ENCODE data around the gene APLF. TPM values are rescaled to one million over a fixed set of nuclear protein-coding genes. Genes with fewer than 3 reads are reported as not detected.

The APLF gene
- total and polyA plus RNA-seq, 4 donors = 0.18 to 3.8 (median 1.0) TPM

- no peak for TF ChIP-seq YY1 (IDR thresholded peaks at IDR 0.05)
- TF ChIP-seq CTCF (IDR thresholded peaks at IDR 0.05; ENCODE audit: low read depth, low read length, missing input control) = no peak
- TF ChIP-seq HNF4A (conservative IDR thresholded peaks at IDR 0.05) = no peak
- TF ChIP-seq FOXA1 (IDR thresholded peaks at IDR 0.05) = no peak
- TF ChIP-seq ATF3 (IDR thresholded peaks at IDR 0.05) = no peak
- TF ChIP-seq SP1 (IDR thresholded peaks at IDR 0.05) = no peak
- no peak for TF ChIP-seq ZBTB33 (IDR thresholded peaks at IDR 0.05)
- no peak for TF ChIP-seq EGR1 (IDR thresholded peaks at IDR 0.05; ENCODE audit: low read depth in 2 of 2)
- no peak for TF ChIP-seq RAD21 (IDR thresholded peaks at IDR 0.05)
- TF ChIP-seq FOXA2 (IDR thresholded peaks at IDR 0.05) = no peak
- TF ChIP-seq MAX (IDR thresholded peaks at IDR 0.05) = no peak
- TF ChIP-seq HNF4G (IDR thresholded peaks at IDR 0.05) = no peak
- no peak for TF ChIP-seq RXRA (IDR thresholded peaks at IDR 0.05)
- TF ChIP-seq REST (IDR thresholded peaks at IDR 0.05) = no peak
- TF ChIP-seq NR2F2 (IDR thresholded peaks at IDR 0.05) = no peak
- no peak overlapping the region for H3K27ac ChIP-seq (ENCODE audit: low read depth in 1 of 2, low read length in 2 of 2)
- H3K36me3 ChIP-seq (ENCODE audit: control insufficient read depth in 4 of 4, insufficient read depth in 3 of 4, low read depth in 1 of 4, low read length in 3 of 4) = peaks cover 0 to 2% (median 0%) of the 10 kb centered on the region in 4 donors
These were observed 112.3 kb downstream of the APLF start for GRCh38 chr2:68579689-68580088.

GRCh38 chr2:68588589-68588988, 121.2 kb downstream of the APLF start:
- 55% methylated on average over 2 of the region's 2 CpGs for WGBS
- no peak for TF ChIP-seq MAX (IDR thresholded peaks at IDR 0.05)
- DNase-seq (ENCODE audit: low spot score) = no peak
- H3K27me3 ChIP-seq (ENCODE audit: control insufficient read depth in 4 of 4, insufficient read depth in 4 of 4, low read length in 3 of 4) = no peaks in the 10 kb centered on the region
- no peaks in the 10 kb centered on the region for H3K9me3 ChIP-seq (ENCODE audit: control insufficient read depth in 4 of 4, low read length in 3 of 4)
- no peaks in the 10 kb centered on the region for H3K36me3 ChIP-seq (ENCODE audit: control insufficient read depth in 4 of 4, insufficient read depth in 3 of 4, low read depth in 1 of 4, low read length in 3 of 4)
- no peak overlapping the region for H3K4me3 ChIP-seq (ENCODE audit: low read depth in 1 of 3, low read length in 3 of 3)
- peaks cover 0 to 5% (median 0%) of the 10 kb centered on the region in 4 donors for H3K4me1 ChIP-seq (ENCODE audit: control insufficient read depth in 4 of 4, insufficient read depth in 4 of 4, low read length in 3 of 4)
- no peak overlapping the region for H3K27ac ChIP-seq (ENCODE audit: low read depth in 1 of 2, low read length in 2 of 2)
- H3K9ac ChIP-seq (ENCODE audit: low read depth in 1 of 2, low read length in 2 of 2) = no peak overlapping the region

More at GRCh38 chr2:68579689-68580088, 112.3 kb downstream of the APLF start:
- WGBS = 97% methylated on average over 3 of the region's 3 CpGs
- Histone ChIP-seq H3K4me3 (ENCODE audit: low read depth in 1 of 3, low read length in 3 of 3) (no peak overlapping the region), H3K9ac (ENCODE audit: low read depth in 1 of 2, low read length in 2 of 2) (no peak overlapping the region), H3K9me3 (ENCODE audit: control insufficient read depth in 4 of 4, low read length in 3 of 4) (no peaks in the 10 kb centered on the region), H3K27me3 (ENCODE audit: control insufficient read depth in 4 of 4, insufficient read depth in 4 of 4, low read length in 3 of 4) (no peaks in the 10 kb centered on the region), H3K4me1 (ENCODE audit: control insufficient read depth in 4 of 4, insufficient read depth in 4 of 4, low read length in 3 of 4) (no peaks in the 10 kb centered on the region)
- no peak for DNase-seq (ENCODE audit: low spot score)

All from liver (tissue), 9 donors.